GM21825 (cell line): Measurements from ENCODE around the gene SFTPB.

Source experiments
- ATAC-seq: cut with Tn5 transposase; IDR thresholded peaks from one replicate; pipeline ENCODE4 v1.9.1; 2021; ENCODE audit warnings: mild to moderate bottlenecking, moderate library complexity; ENCODE audit not compliant: unreplicated experiment

SFTPB gene

DNA sequence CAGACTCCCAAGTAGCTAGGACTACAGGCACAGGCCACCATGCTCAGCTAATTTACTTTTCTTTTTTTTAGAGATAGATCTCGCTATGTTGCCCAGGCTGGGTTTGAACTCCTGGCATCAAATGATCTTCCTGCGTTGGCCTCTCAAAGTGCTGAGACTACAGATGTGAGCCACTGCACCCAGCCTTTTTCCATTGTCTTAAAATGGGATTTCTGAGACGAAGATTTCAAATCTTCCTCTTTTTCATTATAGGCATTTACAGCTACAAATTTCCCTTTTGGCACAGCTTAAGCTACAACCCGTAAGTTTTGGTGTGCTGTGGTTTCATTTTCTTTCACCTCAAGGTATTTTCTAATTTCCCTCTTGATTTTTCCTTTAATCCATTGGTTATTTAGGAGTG is 34.8 kb upstream of the SFTPB start:
- ATAC-seq: no peak

DNA sequence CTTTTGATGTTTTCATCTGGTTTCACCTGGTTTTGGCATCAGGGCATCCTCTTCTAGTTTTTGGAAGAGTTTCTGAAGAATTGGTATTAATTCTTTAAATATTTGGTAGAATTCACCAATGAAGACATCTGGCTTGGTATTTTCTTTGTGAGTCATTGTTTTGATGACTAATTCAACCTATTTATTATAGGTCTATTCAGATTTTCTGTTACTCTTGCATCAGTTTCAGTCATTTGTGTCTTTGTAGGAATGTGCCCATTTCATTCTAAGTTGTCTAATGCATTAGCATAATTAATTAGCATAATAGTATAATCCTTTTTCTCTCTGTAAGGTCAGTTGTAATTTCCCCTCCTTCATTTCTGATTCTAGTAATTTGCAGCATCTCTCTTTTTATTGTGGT is 34.2 kb upstream of the SFTPB start:
- no peak for ATAC-seq

DNA sequence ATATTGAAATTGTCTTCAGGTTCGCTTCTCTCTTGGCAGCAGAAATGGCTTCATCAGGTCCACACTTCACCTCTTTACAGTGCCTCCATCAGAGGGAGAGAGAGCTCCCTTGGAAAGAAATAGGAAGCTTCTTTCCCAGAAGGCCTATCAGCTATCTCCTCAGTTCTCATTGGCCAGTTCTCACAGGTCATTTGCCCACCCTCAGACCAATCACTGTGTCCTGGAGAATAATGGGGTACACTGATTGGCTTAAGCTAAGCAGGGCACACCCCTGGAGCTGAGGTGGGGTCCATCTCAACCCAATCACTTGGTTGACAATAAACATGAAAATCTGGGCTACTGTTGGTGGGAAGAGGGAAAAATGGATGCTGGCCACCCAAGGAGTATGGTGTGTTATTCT is 31.3 kb upstream of the SFTPB start:
- no peak for ATAC-seq

DNA sequence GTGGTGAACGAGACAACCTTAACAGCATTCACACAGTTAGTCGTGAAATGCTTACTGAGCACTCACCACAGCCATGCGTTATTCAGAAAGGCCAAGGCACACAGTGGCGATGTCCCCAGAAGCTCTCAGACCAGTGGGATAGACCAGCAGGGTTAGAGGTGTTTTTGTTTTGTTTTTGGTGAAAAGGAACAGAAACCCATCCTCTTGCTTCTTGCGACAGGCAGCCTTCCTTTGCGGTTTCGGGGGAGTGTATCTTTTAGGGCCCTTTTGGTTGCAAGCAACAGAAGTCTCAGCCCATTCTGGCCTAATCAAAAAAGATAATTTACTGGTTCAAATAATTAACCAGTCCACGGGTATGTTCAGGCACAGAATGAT is 30.9 kb upstream of the SFTPB start:
- ATAC-seq: no peak

DNA sequence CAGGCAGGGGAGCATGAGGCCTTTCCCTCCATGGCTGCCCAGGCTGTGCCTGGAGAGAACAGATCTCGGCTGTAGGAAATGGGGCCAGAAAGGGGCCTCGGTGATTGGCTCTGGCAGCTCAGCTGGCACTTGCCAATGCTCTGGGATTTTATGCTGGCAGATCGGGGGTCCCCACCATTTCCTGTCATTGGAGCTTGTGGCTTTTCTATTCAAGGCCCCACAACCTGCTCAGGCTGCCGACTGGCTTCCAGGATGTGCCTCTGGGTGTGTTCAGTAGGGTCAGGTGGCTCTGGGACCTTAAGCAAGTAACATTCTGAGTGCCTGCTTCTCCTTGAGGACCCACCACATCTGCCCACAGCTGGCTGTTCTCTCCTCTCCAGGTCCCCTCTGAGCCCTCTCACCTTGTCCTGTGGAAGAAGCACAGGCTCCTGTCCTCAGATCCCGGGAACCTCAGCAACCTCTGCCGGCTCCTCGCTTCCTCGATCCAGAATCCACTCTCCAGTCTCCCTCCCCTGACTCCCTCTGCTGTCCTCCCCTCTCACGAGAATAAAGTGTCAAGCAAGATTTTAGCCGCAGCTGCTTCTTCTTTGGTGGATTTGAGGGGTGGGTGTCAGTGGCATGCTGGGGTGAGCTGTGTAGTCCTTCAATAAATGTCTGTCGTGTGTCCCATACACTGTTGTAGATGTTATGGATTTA is 30.3 kb upstream of the SFTPB start:
- no peak for ATAC-seq

DNA sequence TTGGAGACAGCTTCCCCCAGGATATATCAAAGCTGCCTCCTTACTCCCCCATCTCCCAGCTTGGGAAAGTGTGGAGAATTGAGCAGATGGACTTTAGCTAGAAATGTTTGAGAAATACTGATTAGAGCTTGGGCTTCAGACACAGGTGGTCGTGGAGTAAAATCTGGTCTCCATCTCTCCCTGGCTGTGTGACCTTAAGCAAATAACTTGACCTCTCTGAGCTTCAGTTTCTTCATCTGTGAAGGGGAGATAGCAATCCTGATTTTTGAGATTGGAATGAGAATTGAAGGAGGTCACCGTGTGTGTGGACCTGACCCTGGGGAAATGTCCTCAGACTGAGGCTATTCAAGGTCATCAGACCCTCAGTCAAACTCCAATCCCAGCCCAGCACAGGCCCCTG is 29.7 kb upstream of the SFTPB start:
- ATAC-seq: no peak

DNA sequence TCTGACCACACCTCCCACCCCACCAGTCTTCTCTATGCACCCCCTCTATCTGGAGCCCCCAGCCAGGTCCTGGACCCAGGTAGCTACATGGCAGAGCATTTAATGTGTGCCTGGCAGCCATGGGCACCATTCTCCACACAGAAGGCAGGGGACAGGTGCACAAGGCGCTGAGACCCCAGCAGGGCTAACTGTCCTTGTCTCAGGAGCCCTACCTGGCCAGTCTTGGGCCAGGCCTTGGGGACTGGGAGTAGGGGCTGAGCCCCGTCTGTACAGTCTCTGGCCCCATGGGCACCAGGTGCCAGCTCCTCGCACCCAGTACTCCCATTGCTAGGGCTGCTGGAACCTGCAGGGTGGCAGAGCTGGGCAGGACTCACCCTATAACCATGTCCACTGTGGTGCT is 29.1 kb upstream of the SFTPB start:
- no peak for ATAC-seq

DNA sequence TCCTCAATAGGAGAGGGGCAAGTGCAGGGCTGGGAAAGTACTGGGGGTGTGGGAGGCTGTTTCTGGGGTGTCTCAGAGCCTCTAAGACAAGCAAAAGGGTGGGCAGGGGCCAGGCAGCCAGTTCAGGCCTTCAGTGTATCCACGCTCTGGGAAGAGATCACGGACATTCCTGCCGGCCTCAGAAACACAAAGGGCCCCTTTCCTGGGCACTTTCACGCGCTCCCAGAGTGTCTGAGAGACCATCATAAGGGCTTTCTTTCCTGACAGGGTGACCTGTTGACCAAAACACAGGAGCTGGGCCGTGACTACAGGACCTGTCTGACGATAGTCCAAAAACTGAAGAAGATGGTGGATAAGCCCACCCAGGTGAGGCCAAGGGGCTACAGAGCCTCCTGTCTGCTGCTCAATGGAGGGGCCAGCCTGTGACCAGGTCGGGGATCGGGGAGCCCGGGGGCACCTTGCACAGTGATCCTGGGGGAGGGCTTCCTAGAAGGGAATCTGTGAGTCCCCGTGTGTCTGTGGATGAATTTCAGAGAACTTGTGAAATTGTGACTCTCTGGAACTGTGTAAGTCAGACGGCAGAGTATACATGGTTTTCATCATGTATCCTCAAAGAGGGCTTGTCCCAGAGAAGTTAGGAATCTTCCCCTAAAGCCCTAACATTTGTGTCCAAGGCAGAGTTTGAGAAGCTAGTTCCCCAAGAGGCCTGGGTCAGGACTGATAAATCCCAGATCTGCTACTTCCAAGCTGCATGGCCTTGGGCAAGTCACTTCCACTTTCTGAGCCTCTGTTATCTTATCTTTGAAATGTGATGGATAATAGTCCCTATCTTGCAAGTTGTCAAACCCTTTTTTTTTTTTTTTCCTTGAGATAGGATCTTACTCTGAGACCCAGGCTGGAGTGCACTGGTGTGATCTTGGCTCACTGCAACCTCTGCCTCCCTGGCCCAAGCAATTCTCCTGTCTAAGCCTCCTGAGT is 28.0 kb upstream of the SFTPB start:
- no peak for ATAC-seq

DNA sequence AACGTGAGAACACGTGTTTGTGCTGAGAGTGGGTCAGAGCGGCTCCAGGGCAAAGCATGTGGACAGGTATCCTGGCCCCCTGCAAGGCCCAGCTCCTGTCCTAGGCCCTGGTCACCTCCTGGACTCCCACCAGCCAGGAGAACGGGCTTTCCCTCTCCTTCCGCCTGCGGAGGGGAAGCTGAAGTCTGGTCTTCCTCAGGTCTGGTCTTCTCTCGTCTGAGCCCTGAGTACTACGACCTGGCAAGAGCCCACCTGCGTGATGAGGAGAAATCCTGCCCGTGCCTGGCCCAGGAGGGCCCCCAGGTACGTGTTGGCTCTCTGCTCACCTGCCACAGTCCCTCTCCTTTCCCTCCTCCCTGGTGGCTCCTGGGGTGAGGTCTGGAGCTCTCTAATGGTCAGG is 27.1 kb upstream of the SFTPB start:
- no peak for ATAC-seq

DNA sequence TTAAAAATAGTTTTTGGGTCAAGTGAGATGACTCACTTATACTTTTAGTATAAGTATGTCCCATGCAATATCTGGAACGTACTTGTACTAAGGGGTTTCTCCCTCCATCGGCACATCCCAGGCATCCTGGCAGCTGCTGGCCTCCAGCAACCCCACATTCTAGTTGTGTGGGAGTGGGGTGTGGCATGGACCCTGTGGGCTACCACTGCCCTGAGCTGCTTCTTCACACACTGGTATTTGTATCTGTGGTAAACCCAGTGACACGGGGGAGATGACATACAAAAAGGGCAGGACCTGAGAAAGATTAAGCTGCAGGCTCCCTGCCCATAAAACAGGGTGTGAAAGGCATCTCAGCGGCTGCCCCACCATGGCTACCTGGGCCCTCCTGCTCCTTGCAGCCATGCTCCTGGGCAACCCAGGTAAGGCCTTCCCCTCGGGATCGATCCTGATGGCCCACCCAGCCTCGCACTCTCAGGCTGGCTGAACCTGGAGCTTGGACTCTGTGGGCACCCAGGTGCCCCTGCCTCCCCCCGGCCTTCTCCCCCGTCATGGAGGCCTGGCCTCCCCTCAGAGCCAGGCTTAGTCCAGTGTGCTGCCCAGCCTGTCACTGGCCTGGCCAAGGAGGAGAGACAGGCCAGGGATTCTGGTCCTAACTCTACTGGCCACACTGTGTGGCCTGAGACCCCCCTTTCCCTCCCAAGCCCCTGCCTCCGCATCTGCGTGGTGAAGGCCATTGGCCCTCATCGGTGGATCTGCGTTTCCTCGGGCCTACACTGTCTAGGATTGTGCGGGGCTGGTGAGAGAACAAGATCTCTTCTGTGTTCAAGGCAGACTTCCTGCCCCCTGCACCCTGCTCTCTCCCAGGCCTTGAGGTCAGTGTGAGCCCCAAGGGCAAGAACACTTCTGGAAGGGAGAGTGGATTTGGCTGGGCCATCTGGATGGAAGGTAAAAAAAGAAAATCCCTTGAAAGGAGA is 26.3 kb upstream of the SFTPB start, which contains the start of gene GNLY:
Gene GNLY (plus strand): TSS at position 307 of the 974 bp plus-strand sequence. CDS start 61 bp downstream, at position 368.
- ATAC-seq: no peak

DNA sequence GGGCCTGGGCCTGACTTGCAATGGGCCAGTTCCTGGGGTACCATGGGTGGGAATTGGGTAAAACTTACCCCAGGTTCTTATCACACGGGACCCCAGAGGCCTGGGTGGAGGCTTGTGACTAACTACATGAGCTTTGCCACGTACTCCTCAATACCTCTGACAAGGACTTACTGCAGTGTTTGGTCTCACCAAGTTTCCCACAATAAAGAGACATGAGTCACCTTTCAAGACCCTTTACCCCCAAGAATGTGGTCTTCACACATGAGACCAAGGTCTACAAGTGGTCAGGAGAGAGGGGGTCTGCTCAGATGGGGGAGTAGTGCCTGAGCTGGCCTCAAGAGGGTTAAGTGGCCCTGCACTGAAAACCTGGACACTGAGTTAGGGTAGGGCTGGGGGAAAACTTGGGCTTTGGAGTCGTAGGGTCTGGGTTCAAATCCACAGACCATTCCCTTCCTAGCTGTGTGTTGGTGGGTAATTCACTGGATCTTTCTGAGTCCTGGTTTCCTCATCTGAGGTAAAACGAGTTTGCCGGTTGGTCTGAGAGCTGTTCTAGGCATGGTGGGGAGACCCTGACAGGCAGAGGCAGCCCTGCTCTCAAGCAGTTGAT is 24.1 kb upstream of the SFTPB start:
- no peak for ATAC-seq

DNA sequence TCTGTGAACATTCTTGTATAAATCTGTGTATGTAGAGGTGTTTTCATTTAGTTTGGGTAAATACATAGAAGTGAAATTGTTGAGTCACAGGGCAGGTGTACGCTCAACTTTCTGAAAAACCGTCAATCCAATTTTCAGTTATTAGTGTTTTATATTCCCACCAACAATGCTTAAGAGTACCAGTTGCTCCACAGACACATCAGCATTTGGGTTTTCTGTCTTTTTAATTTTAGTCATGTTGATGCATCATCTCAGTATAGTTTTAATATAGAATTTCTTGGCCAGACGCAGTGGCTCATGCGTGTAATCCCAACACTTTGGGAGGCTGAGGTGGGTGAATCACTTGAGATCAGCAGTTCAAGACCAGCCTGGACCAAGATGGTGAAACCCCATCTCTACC is 22.9 kb upstream of the SFTPB start:
- ATAC-seq: no peak

DNA sequence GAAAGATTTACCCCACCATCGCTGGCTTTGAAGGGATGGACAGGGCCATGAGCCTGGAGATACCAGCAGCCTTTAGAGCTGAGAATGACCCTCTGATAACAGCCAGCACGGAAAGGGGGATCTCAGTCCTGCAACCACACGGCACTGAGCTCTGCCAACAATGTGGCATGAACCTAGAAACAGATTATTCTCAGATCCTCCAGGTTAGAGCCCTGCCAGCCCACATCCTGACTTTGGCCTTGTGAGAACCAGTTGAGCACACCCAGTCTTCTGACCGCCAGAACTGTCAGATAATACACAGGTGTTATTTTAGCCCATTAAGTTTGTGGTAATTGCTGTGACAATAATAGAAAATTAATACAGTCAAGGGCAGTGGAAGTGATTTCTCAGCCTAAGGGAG is 16.8 kb upstream of the SFTPB start:
- no peak for ATAC-seq

DNA sequence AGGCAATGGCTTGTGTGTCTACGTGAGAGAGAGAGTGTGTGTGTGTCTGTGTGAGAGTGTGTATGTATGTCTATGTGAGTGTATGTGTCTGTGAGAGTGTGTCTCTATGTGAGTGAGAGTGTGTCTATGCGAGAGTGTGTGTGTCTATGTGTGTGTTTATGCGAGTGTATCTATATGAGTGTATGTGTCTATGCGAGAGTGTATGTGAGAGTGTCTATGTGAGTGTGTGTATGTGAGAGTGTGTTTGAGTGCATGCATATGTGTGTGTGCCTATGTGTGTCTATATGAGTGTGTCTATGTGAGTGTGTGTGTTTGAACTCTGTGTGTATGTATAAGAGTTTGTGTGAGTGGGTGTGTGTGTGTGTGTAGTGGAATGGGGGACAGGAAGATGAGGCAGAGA is 16.4 kb upstream of the SFTPB start:
- no peak for ATAC-seq

DNA sequence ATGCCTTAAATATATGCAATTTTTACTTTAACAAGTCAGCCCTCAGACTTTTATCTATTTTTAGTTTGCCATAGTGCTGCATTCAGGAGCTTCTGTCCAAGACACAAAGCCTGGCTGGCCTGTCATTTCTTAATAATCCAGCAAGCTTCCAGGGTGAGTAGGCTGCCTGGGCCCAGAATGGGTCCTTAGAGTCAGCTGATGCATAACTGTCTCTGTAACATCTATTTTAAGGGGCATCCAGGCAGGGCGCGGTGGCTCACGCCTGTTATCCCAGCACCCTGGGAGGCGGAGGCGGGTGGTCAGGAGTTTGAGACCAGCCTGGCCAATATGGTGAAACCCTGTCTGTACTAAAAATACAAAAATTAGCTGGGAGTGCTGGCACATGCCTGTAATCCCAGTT is 14.4 kb upstream of the SFTPB start:
- ATAC-seq: no peak

DNA sequence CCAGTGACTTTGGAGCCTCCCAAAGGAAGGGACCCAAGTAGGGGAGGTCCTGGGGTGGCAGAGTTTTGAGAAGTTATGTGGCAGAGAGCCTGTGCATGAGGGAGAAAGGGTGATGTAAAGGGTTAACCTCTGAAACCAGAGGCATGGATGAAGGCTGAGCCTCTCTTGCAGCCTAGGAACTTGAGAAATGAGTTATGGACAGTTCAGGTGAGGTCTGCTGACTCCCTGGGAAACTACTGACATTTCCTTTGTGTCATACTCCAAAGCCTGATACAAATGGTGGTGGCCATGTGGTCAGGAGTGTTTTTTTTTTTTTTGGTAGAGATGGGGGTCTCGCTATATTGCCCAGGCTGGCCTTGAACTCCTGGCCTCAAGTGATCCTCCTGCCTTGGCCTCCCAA is 13.8 kb upstream of the SFTPB start:
- ATAC-seq: no peak

DNA sequence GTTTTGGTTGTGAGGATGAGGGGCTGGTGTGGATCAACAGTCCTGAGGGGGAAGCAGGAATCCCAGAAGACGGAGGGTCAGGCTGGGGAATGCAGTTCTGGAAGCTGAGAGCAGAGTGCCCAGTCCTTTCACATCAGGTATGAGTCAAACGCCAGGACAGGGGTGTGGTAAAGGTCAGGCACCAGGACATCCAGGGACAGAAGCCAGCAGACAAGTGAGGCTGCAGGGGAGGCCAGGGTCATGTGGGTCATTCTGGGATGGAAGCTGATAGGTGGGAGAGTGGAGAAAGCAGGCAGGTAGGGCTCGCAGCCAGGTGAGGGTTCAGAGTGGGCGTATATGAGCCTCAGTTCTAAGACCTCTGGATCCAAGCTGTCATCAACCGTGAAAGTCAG is 13.4 kb upstream of the SFTPB start:
- no peak for ATAC-seq

DNA sequence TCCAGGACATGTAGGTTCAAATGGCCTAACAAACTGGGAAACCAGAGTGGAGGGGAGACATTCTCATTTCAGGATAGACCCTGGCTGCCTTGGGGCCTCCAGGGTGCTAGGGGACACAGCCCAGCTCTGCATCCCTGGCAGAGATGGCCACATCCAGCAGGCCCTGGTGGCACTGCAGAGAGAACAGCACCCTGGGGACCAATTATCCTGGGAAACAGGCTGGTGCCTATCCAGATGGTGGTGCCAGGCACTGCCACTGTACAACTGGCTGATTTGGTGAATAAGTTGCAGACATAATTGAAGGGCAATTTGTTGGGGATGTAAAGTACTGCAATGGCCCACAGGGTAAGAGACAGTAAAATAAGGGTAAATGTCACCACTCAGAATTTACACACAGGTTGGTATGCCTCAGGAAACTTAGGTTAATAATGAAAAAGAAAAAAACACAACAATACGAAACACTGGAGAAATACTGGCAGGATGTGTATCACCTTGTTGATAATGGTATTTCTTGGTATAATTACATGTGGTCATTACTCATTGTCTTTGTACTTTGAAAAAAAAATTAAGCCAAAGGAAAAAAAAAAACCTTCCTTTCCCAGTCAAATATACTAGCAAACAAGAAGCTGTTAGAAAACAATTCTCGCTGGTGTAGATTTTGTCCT is 12.8 kb upstream of the SFTPB start:
- no peak for ATAC-seq

DNA sequence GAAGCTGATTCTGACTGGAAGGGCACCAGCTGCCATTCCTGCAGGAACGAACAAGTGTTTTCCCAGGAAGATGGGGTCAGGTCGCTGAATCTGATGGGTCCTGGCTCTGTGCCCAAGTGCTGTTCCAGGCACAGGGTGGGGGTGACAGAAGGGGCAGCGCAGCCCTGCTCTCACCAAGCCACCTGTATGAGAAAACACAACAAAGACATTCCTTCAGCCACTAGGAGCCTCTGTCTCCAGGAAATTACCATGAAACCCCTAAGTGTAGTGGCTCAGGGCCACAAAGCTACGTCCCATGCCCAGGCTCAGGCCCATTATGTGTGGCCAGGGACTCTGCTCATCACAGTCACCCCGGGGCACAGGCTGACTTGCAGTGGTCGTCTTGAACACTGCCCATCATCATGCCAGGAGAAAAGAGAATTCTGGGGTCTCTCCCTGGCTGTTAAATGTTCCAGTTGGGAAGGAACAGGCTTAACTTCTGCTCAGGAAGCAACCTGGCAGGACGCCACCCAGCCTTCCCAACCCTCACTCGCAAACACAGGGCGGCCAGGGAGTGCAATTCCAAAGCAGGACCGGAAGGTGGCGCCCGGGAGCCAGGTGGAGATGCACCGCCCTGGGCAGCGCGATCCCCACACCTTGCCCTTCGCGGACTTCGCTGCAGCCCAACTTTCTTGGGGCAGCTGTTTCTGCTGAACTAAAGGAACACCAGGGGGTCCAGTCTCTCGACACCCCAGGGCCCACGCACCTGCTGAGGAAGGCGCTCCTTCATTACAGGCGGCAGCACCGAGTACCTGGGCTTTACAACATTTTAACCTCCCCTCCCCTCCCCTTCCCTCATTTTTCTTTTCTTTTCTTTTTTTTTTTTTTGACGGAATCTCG is 11.0 kb upstream of the SFTPB start:
- ATAC-seq: peak; percentile 84
